ENCODE measurements around the gene KIF7. TPM values are rescaled to one million over a fixed set of nuclear protein-coding genes. Genes with fewer than 3 reads are reported as not detected.

Gene KIF7
- total RNA-seq, 1 donor = 0.21 TPM

DNA sequence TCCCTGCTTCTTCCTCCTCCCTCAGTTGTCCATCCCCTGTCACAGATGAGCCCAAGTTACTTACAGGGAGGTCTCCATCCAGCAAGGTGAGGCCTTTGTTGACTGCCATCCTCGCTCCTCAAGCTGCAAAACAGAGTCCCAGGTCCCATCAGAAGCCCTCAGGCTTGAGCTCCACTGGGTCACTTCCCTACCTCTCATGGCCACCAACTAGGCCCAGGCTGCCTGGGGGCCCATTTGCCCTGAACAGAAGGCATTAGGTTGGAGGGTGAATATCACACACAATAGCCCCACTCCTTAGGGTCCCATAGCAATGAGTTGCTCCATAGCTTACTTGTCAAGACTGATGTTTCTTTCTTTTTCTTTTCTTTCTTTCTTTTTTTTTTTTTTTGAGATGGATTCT is 22.1 kb upstream of the KIF7 start:
- no peaks in the 10 kb centered on the region for H3K4me1 ChIP-seq (ENCODE audit: insufficient read depth, low read length)
- no peaks in the 10 kb centered on the region for H3K27me3 ChIP-seq (ENCODE audit: insufficient read depth, low read length)
- no peaks in the 10 kb centered on the region for H3K9me3 ChIP-seq (ENCODE audit: low read depth, low read length)
- no peak overlapping the region for H3K4me3 ChIP-seq (ENCODE audit: low read length)

GRCh38 chr15:89675606-89676005 is 20.3 kb upstream of the KIF7 start:
- Histone ChIP-seq H3K27me3 (ENCODE audit: insufficient read depth, low read length) (no peaks in the 10 kb centered on the region), H3K4me3 (ENCODE audit: low read length) (no peak overlapping the region), H3K4me1 (ENCODE audit: insufficient read depth, low read length) (no peaks in the 10 kb centered on the region), H3K9me3 (ENCODE audit: low read depth, low read length) (no peaks in the 10 kb centered on the region)

GRCh38 chr15:89674526-89674925 is 19.3 kb upstream of the KIF7 start:
- H3K27me3 ChIP-seq (ENCODE audit: insufficient read depth, low read length) = no peaks in the 10 kb centered on the region
- no peak overlapping the region for H3K4me3 ChIP-seq (ENCODE audit: low read length)
- no peaks in the 10 kb centered on the region for H3K9me3 ChIP-seq (ENCODE audit: low read depth, low read length)
- H3K4me1 ChIP-seq (ENCODE audit: insufficient read depth, low read length) = no peaks in the 10 kb centered on the region

DNA sequence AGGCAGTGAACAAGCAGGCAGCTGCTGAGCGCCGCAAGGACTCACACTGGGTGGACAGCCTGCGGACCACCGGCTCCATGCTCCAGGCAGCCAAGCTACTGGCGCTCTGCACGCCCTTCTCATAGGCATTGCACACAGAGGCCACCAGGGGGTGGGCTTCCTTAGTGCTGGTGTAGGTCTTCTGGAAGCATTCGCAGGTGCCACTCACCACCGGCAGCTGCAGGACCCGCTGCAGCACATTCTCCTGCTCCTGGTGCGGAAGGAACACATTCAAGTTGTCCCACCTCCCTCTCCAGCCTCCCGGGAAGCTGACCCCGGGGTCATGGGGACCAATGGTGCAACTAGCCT is 17.9 kb upstream of the KIF7 start:
- Histone ChIP-seq H3K27me3 (ENCODE audit: insufficient read depth, low read length) (no peaks in the 10 kb centered on the region), H3K9me3 (ENCODE audit: low read depth, low read length) (no peaks in the 10 kb centered on the region), H3K4me3 (ENCODE audit: low read length) (no peak overlapping the region), H3K4me1 (ENCODE audit: insufficient read depth, low read length) (no peaks in the 10 kb centered on the region)

DNA sequence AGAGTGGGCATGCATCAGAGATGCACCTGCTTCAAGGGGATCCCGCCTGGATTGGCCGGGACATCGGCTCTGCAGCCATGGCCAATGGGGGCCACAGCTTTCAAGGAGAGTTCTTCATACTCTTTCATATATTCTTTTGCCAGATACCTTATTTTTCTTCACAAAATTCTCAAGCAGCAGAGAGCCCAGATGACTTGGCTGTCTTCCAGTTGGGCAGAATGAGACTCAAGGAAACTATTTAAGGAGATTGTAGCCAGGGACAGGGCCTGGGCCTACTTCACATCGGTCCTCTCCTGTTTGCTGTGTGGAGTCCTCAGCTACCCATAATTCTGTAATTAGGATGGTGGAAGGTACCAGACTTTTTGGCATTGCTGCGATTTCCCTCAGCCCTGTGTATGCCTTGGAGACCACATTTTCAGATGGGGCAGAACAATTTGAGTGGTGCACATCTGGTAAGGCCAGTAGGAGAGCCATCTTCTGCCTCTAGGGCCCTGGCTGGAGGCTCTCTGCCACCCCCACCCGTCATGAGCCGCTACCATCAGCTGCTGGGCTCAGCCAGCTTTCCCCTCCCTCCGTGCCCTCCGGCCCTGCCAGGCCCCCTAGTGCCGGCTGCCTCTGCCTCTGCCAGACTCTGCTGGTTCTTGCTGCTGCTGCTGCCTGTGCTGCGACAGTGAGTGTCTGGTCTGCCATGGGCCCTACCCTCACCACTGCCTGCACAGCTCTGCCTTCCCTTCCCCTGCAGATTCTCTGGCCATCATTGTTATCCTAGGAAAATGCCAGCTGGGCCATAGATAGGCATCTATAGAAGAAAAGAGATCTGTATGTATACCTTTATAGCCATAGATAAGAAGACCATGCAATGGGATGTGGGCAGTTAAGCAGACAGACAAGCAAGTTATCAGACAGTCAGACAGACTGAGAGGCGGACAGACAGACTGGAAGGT is 17.2 kb upstream of the KIF7 start:
- no peaks in the 10 kb centered on the region for H3K4me1 ChIP-seq (ENCODE audit: insufficient read depth, low read length)
- H3K9me3 ChIP-seq (ENCODE audit: low read depth, low read length) = no peaks in the 10 kb centered on the region
- no peaks in the 10 kb centered on the region for H3K27me3 ChIP-seq (ENCODE audit: insufficient read depth, low read length)
- H3K4me3 ChIP-seq (ENCODE audit: low read length) = no peak overlapping the region

DNA sequence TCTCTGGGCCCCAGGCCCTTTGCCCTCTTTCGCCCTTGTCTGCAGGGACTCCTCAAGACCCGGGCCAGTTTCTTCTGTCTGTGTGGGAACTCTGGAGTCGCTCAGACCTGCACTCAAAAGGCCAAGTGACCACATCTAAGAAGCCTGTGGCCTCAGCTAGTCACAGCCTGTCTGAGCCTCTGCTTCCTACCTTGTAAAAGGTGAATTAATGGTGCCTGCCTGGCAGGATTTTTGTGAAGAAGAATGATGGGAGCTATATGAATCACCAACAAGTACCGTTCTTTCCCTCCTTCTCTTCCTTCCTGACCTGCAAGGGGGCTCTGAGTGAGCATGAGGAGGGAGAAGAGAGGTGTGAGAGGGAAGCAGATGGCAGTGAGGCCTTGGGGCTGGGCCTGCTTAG is 16.4 kb upstream of the KIF7 start:
- H3K4me3 ChIP-seq (ENCODE audit: low read length) = no peak overlapping the region
- no peaks in the 10 kb centered on the region for H3K4me1 ChIP-seq (ENCODE audit: insufficient read depth, low read length)
- no peaks in the 10 kb centered on the region for H3K9me3 ChIP-seq (ENCODE audit: low read depth, low read length)
- H3K27me3 ChIP-seq (ENCODE audit: insufficient read depth, low read length) = no peaks in the 10 kb centered on the region

GRCh38 chr15:89670971-89671560 is 15.8 kb upstream of the KIF7 start:
- H3K4me3 ChIP-seq (ENCODE audit: low read length) = no peak overlapping the region
- no peaks in the 10 kb centered on the region for H3K27me3 ChIP-seq (ENCODE audit: insufficient read depth, low read length)
- H3K9me3 ChIP-seq (ENCODE audit: low read depth, low read length) = no peaks in the 10 kb centered on the region
- no peaks in the 10 kb centered on the region for H3K4me1 ChIP-seq (ENCODE audit: insufficient read depth, low read length)

GRCh38 chr15:89669941-89670340 is 14.7 kb upstream of the KIF7 start:
- H3K27me3 ChIP-seq (ENCODE audit: insufficient read depth, low read length) = peaks cover 3% of the 10 kb centered on the region
- no peaks in the 10 kb centered on the region for H3K4me1 ChIP-seq (ENCODE audit: insufficient read depth, low read length)
- no peak overlapping the region for H3K4me3 ChIP-seq (ENCODE audit: low read length)
- no peaks in the 10 kb centered on the region for H3K9me3 ChIP-seq (ENCODE audit: low read depth, low read length)

DNA sequence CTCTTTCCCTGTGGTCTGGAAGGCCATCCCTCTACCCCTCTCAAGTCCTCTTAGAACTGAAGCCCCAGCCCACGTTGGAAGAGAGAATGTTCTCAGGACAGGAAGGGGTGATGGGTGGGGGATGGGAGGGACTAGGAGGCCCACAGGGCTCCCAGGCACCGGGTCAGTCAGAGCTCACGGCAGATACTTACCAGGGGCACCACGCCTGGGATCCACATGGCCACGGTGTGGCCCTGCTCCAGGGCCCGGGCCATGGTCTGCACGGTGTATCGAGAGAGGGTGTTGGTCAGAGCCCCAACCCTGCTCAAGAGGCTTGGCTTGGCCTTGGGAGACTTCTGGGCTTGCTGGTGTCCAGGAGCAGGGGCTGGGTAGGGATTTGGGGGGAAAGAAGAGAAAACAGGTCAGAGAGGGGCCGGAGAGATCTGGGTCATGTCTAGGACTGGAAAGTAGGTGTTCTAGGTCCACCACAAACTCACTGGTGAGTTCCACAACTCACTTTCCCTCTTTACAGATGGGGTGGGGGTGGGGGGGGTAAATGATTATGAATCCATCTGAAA is 14.1 kb upstream of the KIF7 start:
- H3K4me1 ChIP-seq (ENCODE audit: insufficient read depth, low read length) = no peaks in the 10 kb centered on the region
- no peak overlapping the region for H3K4me3 ChIP-seq (ENCODE audit: low read length)
- H3K27me3 ChIP-seq (ENCODE audit: insufficient read depth, low read length) = peaks cover 8% of the 10 kb centered on the region
- no peaks in the 10 kb centered on the region for H3K9me3 ChIP-seq (ENCODE audit: low read depth, low read length)

GRCh38 chr15:89668171-89668570 is 12.9 kb upstream of the KIF7 start:
- Histone ChIP-seq H3K9me3 (ENCODE audit: low read depth, low read length) (no peaks in the 10 kb centered on the region), H3K4me1 (ENCODE audit: insufficient read depth, low read length) (no peaks in the 10 kb centered on the region), H3K4me3 (ENCODE audit: low read length) (no peak overlapping the region), H3K27me3 (ENCODE audit: insufficient read depth, low read length) (peaks cover 9% of the 10 kb centered on the region)

DNA sequence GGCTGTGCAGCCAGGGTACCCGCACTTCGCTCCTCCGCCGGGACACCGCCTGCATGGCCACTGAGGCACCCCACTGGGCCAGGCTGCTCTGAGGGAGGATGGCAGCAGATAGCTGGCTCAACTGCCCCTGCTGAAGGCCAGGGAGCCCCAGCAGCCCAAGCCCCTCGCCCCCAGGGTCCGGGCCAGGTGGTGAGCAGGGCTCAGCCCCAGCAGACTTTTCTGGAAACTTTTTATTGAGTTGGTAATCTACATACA is 12.4 kb upstream of the KIF7 start:
- H3K27me3 ChIP-seq (ENCODE audit: insufficient read depth, low read length) = peaks cover 9% of the 10 kb centered on the region
- no peak overlapping the region for H3K4me3 ChIP-seq (ENCODE audit: low read length)
- H3K9me3 ChIP-seq (ENCODE audit: low read depth, low read length) = no peaks in the 10 kb centered on the region
- H3K4me1 ChIP-seq (ENCODE audit: insufficient read depth, low read length) = no peaks in the 10 kb centered on the region

- Histone ChIP-seq H3K9me3 (ENCODE audit: low read depth, low read length) (no peaks in the 10 kb centered on the region), H3K27me3 (ENCODE audit: insufficient read depth, low read length) (peaks cover 9% of the 10 kb centered on the region), H3K4me3 (ENCODE audit: low read length) (no peak overlapping the region), H3K4me1 (ENCODE audit: insufficient read depth, low read length) (no peaks in the 10 kb centered on the region)
Observed at GRCh38 chr15:89666858-89667705, 11.8 kb upstream of the KIF7 start.

GRCh38 chr15:89666184-89666857 is 11.1 kb upstream of the KIF7 start:
- H3K4me3 ChIP-seq (ENCODE audit: low read length) = no peak overlapping the region
- peaks cover 9% of the 10 kb centered on the region for H3K27me3 ChIP-seq (ENCODE audit: insufficient read depth, low read length)
- H3K4me1 ChIP-seq (ENCODE audit: insufficient read depth, low read length) = no peaks in the 10 kb centered on the region
- no peaks in the 10 kb centered on the region for H3K9me3 ChIP-seq (ENCODE audit: low read depth, low read length)

GRCh38 chr15:89665449-89666181 is 10.3 kb upstream of the KIF7 start:
- Histone ChIP-seq H3K9me3 (ENCODE audit: low read depth, low read length) (no peaks in the 10 kb centered on the region), H3K4me1 (ENCODE audit: insufficient read depth, low read length) (no peaks in the 10 kb centered on the region), H3K27me3 (ENCODE audit: insufficient read depth, low read length) (peaks cover 9% of the 10 kb centered on the region), H3K4me3 (ENCODE audit: low read length) (peak overlapping the region; percentile 6)
